HG02852 (cell line): ENCODE results near the gene PARD3B.

Experiments used
- ATAC-seq: cut with Tn5 transposase; IDR thresholded peaks from one replicate; pipeline ENCODE4 v1.9.1; 2021; ENCODE audit warnings: mild to moderate bottlenecking, moderate library complexity; ENCODE audit not compliant: unreplicated experiment

PARD3B gene

GRCh38 chr2:205089958-205090357, 544.7 kb downstream of the PARD3B start:
- no peak for ATAC-seq

GRCh38 chr2:205091411-205091810, 546.1 kb downstream of the PARD3B start:
- ATAC-seq, result no peak

- ATAC-seq, result no peak
Measured at GRCh38 chr2:205094031-205094430, 548.8 kb downstream of the PARD3B start.

- ATAC-seq, result no peak
Measured at GRCh38 chr2:205103699-205104098, 558.4 kb downstream of the PARD3B start.

GRCh38 chr2:205107810-205108209, 562.5 kb downstream of the PARD3B start:
- ATAC-seq, result no peak

- no peak for ATAC-seq
Measured at GRCh38 chr2:205115511-205115910, 570.2 kb downstream of the PARD3B start.

- no peak for ATAC-seq
Measured at GRCh38 chr2:205117125-205117524, 571.9 kb downstream of the PARD3B start.

- no peak for ATAC-seq
Measured at GRCh38 chr2:205119136-205119535, 573.9 kb downstream of the PARD3B start.

GRCh38 chr2:205128726-205129125, 583.5 kb downstream of the PARD3B start:
- ATAC-seq, result no peak

- ATAC-seq, result no peak
Measured at GRCh38 chr2:205129531-205129930, 584.3 kb downstream of the PARD3B start.

GRCh38 chr2:205130111-205130829, 585.0 kb downstream of the PARD3B start:
- no peak for ATAC-seq

- ATAC-seq, result no peak
Measured at GRCh38 chr2:205133544-205133943, 588.3 kb downstream of the PARD3B start.

- ATAC-seq, result no peak
Measured at GRCh38 chr2:205138735-205139134, 593.5 kb downstream of the PARD3B start.

- no peak for ATAC-seq
Measured at GRCh38 chr2:205139822-205140463, 594.7 kb downstream of the PARD3B start.

- no peak for ATAC-seq
Measured at GRCh38 chr2:205141381-205141780, 596.1 kb downstream of the PARD3B start.

- ATAC-seq, result no peak
Measured at GRCh38 chr2:205145888-205146287, 600.6 kb downstream of the PARD3B start.

GRCh38 chr2:205148755-205149154, 603.5 kb downstream of the PARD3B start:
- ATAC-seq, result no peak

- no peak for ATAC-seq
Measured at GRCh38 chr2:205156457-205156856, 611.2 kb downstream of the PARD3B start.

GRCh38 chr2:205158404-205158803, 613.1 kb downstream of the PARD3B start:
- no peak for ATAC-seq

GRCh38 chr2:205161156-205161839, 616.0 kb downstream of the PARD3B start:
- ATAC-seq, result no peak

GRCh38 chr2:205166745-205167144, 621.5 kb downstream of the PARD3B start:
- ATAC-seq, result no peak

- no peak for ATAC-seq
Measured at GRCh38 chr2:205169012-205169411, 623.7 kb downstream of the PARD3B start.
